GM12873 (cell line): ENCODE data around the gene VEPH1.

Experiments used
- TF ChIP-seq, protein P1 (sequence below): IDR thresholded peaks from 2 replicates; pipeline ENCODE4 v1.5.1; 2012; ENCODE audit warnings: low read depth, mild to moderate bottlenecking, moderate library complexity, low read length, control low read depth; ENCODE audit not compliant: insufficient read depth; ENCODE audit errors: missing control alignments

Gene VEPH1

DNA sequence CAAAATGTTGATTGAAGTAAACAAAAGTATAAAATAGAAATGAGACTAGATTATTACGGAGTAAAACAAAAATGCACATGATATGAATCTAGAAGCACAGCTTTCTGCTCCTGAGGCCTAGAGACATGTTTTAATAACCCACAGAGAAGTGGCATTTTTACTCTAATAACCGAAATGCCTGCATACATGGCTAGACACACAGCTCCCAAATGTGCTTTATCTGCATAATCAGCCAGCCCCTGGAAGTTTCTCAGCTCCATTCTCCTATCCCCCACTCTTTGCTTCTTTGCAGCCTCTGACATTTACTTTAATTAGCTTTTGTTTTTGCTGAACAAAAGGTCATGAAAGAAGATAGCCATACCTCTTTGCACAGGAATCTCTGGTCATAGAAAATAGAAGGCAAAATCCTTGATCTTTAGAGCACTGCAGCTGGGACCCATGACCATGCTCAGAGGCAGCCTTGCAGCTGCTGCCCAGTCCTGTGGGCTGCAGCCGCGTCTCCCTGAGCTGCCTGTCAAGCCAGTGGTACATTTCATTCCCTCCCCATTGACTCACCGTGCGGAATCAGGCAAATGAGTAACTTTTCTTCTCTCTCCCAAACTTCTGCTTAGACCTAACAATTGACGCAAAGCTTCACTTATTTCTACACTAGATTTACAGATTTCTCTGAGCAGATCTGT, at the start of gene VEPH1:
Gene VEPH1, minus strand, starts transcription at position 501 of the 680 bp plus-strand sequence. CDS start 8,067 bp downstream, outside the sequence.
- TF ChIP-seq, protein P1, sequence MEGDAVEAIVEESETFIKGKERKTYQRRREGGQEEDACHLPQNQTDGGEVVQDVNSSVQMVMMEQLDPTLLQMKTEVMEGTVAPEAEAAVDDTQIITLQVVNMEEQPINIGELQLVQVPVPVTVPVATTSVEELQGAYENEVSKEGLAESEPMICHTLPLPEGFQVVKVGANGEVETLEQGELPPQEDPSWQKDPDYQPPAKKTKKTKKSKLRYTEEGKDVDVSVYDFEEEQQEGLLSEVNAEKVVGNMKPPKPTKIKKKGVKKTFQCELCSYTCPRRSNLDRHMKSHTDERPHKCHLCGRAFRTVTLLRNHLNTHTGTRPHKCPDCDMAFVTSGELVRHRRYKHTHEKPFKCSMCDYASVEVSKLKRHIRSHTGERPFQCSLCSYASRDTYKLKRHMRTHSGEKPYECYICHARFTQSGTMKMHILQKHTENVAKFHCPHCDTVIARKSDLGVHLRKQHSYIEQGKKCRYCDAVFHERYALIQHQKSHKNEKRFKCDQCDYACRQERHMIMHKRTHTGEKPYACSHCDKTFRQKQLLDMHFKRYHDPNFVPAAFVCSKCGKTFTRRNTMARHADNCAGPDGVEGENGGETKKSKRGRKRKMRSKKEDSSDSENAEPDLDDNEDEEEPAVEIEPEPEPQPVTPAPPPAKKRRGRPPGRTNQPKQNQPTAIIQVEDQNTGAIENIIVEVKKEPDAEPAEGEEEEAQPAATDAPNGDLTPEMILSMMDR = no peak

DNA sequence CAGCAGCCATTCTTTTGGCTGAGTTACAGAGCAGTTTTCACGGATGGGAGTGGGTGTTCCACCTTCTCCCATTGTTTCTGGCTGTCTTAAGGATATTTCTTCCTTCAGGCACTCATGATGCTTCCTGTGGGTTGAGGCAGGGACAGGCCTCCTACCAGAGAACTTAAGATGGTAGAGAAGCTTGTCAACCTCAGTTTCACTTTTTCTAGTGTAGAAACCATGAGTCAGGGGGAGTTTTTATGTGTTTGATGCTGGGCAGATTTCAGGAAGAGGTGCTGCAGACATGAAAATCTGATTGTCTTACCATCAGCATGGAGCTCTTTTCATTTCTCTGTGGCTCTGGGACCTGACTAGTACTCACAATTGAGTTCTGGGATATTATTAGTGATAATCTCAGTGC, 48.7 kb upstream of the VEPH1 start:
- TF ChIP-seq, protein P1 = no peak

GRCh38 chr3:157549498-157549897, 46.3 kb upstream of the VEPH1 start:
- TF ChIP-seq, protein P1 = no peak

GRCh38 chr3:157544501-157545130, 41.4 kb upstream of the VEPH1 start:
- TF ChIP-seq, protein P1 = no peak

GRCh38 chr3:157543501-157544035, 40.4 kb upstream of the VEPH1 start:
- TF ChIP-seq, protein P1 = no peak

GRCh38 chr3:157542711-157543500, 39.7 kb upstream of the VEPH1 start:
- TF ChIP-seq, protein P1 = no peak

DNA sequence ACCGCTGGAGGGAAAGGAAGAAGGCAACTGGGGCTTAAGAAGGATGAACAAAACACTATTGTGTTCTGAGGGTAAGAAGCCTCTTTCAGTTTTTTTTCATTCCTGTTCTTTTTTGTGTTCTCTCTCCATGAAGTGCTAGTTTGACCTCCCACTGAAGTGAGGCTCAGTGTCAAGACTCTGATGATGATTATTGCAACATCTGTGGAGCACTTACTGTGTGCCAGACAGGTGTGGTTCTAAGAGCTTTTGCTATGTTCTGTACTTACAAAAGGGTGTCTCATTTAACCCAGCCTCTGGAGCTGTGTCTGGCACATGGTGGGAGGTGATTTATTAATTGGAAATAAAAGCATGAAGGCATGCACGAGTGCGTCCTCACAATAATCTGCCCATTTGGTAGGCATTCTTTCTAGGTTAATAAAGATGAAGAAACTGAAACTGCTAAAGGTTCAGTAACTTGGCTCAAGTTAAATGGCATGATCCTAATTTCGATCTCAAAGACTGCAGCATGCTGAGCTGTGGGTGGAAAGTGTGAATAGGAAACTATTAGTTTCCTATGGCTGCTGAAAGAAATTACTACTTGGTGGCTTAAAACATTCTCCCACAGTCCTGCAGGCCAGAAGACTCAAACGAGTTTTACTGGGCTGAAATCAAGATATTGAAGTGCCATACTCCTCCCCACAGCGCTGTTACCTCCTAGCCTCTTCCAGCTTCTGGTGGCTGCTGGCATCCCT, 38.5 kb upstream of the VEPH1 start:
- TF ChIP-seq, protein P1 = no peak
